GM21381 (cell line): ENCODE results near the gene VPS51.

Source experiments
- ATAC-seq: cut with Tn5 transposase; IDR thresholded peaks from one replicate; pipeline ENCODE4 v1.9.1; 2021; ENCODE audit warnings: mild to moderate bottlenecking, moderate library complexity; ENCODE audit not compliant: unreplicated experiment

VPS51 gene

GRCh38 chr11:65095974-65096806, at the start of gene VPS51:
Gene VPS51 (plus strand): TSS chr11:65096214. CDS start chr11:65096251, 37 bp downstream.
- peak; percentile 74 for ATAC-seq

DNA sequence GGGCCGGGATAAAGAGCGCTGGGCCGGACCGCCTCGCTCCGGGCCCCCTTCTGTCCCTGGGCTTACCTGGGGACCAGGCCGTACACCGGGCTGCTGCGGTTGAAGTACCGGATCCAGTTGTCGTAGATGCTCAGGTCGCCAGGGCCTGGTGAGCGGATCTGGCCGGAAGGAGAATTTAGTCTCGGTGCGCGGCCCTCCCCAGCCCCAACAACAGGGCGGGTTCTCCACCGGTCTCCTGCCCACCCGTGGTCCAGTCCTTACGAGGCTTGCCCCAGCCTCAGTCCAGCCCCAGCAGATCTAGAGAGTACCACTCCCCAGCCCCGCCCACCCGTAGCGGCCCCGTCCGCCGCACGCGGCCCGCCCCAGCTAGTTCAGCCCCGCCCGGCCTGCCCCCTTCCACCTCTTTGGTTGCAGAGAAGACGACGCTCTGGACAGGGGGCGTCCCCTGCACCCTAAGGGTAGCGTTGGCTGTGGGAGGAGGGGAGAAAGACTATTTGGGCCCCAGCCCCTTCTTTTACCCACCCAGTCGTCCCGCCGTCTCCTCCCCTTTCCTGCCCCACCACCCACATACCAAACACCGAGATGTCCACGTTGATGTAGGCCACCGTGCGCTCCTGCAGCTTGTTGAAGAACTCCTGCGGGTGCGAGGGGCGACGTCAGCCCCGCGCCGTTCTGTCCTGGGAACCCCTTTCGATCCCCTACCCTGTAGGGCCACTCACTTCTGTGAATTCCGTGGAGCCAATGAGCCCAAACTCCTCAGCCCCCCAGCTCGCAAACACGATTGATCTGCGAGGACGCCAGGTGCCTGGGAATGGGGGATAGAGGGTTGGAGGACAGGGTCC, 48.2 kb upstream of the VPS51 start:
- ATAC-seq, result no peak

GRCh38 chr11:65051398-65051858, 44.6 kb upstream of the VPS51 start:
- ATAC-seq, result no peak

DNA sequence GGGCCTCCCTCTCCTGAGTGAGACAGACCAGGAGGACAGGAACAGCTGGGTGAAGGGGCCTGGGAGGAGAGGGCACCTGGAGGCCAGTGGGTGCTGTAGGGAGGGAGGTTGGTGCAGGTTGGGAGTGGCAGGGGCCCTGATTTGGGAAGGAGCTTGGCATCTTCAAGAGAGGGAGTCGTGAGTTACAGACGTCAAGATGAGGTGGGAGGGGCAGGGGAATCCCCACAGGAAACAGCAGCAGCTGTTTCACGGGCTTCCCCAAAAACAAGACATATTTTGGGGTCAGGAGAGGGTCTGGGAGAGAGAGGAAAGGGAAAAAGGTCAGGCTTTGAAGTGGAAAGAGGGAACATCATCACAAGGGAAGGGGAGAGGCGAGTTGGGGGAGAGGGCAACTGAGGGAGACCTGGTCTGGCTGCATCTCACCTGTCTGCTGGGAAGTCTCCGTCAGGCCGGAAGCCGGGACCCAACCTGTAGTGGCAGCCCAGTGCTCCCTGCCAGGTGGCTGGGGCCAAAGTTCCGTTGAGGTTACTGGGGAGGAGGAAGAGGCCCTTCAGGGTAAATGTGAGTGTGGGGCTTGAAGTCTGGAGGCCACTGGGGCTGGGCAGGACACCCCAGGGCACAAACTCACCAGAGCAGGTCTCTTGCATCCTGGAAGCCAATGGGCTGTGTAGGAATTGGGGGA, 42.0 kb upstream of the VPS51 start:
- no peak for ATAC-seq

DNA sequence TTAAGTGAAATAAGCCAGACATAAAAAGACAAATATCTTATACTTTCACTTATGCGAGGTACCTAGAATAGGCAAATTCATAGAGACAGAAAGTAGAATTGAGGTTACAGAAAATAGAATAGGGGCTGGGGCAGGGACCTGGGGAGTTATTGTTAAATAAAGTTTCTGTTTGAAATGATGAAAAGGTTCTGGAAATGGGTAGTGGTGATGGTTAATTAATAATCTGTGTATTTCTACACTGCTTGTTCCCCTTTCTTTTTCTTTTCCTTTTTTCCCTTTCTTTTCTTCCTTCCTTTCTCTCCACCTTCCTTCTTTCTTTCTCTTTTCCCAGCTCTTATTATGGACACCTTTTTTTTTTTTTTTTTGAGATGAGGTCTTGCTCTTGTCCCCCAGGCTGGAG, 40.5 kb upstream of the VPS51 start:
- ATAC-seq, result no peak

DNA sequence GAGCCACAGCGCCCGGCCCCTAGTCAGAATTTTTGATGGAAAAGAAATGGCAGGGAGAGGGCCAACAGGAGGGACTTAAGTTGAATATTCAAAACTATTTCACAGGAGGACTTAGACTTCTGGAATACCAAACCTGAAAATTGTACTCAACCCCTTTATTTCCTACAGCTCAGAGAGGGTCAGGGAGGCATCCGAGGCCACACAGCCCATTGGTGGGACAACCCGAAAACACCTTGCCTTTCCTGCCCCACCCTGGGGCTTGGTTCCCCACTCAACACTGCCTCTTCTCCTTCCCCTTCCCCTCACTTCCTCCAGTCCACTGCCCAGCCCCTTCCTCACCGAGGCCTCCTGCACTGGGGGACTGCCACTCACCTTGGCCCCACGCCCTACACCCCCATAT, 39.0 kb upstream of the VPS51 start:
- no peak for ATAC-seq

- ATAC-seq, result no peak
These were observed 38.5 kb upstream of the VPS51 start for GRCh38 chr11:65057526-65057925.

- ATAC-seq, result no peak
These were observed 38.0 kb upstream of the VPS51 start for GRCh38 chr11:65058012-65058411.

- no peak for ATAC-seq
These were observed 37.5 kb upstream of the VPS51 start, which contains the start of gene NAALADL1 for GRCh38 chr11:65058419-65059054. Gene NAALADL1 (minus strand): TSS chr11:65058553. CDS start chr11:65058521, 32 bp downstream.

- no peak for ATAC-seq
These were observed 36.5 kb upstream of the VPS51 start for GRCh38 chr11:65059523-65059922.

- no peak for ATAC-seq
These were observed 35.8 kb upstream of the VPS51 start for GRCh38 chr11:65059959-65060824.

GRCh38 chr11:65060913-65061408, 35.1 kb upstream of the VPS51 start:
- ATAC-seq, result no peak

DNA sequence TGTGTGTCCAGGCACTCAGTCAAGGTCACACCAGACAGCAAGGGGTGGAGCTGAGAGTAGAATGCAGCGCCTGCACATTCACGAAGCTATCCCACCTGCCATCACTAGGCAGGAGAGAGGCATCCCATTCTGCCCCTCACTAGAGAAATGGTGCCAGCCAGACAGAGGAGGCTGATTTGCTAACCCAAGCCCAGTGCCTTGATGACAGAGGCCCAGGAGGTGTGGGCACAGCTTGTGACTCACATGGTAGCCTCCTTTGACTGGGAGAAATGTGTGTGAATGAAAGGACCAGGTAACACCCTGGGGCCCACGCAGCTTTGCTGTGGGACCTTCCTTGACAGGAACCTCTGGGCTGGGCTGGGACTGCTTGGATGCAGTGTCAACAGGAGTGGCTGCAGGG, 32.5 kb upstream of the VPS51 start:
- ATAC-seq, result no peak

- no peak for ATAC-seq
These were observed 31.2 kb upstream of the VPS51 start for GRCh38 chr11:65064847-65065240.

DNA sequence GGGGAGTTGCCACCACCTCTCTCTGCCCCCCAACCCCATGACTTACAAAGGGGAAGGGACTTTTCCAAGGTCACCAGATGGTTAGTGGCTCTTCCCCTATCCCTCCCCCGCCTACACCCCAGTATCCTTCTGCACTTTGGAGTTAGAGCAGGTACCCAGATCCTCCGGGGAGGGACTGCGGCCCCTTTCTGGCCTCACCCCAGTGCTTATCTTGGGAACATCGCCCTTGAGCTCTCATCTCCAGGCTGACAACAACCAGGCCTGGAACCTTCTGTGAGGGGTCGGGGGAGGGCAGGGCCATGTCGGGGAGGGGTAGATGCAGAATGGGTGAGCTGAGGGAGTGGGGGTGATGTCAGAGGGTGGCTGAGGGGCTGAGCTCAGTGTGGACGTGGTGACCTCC, 30.2 kb upstream of the VPS51 start:
- ATAC-seq, result no peak

GRCh38 chr11:65066315-65066714, 29.7 kb upstream of the VPS51 start:
- ATAC-seq, result no peak

GRCh38 chr11:65066805-65067291, 29.2 kb upstream of the VPS51 start:
- ATAC-seq, result no peak

DNA sequence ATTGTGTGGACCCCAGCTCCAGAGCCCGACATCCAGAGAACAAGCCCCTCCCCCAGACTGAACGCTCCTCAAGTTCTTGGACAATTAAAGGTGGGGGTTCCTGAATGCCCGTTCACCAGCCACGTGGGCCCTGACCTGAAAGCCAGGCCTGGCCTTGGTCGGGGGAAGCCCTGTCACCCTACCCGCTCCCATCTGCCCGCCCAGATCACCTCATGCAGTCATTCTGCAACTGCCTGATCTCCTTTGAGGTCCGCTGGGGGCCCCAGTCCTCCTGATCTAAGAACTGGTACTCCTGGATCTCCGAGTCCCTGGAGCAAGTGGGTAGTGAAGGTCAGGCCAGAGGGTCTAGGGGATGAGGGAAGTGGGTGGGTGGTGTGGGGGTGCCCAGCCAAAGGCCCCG, 28.6 kb upstream of the VPS51 start:
- ATAC-seq, result no peak

DNA sequence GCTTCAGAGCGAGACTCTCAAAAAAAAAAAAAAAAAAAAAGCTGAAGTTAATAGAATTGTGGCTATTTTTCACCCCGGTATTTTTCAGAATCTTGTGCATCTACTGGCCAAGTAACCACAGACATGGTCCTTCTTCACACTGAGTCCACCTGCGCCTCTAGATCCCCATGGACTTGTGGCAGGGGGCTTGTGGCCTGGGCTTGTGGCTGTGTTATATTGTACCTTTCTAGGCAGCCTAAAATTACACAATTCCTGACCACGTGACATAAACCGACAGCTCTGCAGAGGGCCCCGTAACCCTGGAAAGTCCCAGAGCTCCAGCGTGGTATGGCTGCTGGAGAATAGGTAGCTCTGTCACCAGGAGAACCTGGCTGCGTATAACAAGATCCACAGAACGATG, 26.8 kb upstream of the VPS51 start:
- ATAC-seq, result no peak
